ENCODE measurements around the gene RFX2.

Gene RFX2

GRCh38 chr19:5973376-5973775, 136.9 kb downstream of the RFX2 start:
- H3K27me3 ChIP-seq (ENCODE audit: control insufficient read depth, insufficient read depth, low read length) = no peaks in the 10 kb centered on the region
- H3K36me3 ChIP-seq (ENCODE audit: control insufficient read depth, insufficient read depth, low read length) = no peaks in the 10 kb centered on the region
- no peak overlapping the region for H3K27ac ChIP-seq (ENCODE audit: low read length)
- WGBS (ENCODE audit: insufficient coverage, insufficient read length) = no CpG with 5 or more reads among the region's 5 CpGs
- H3K9me3 ChIP-seq (ENCODE audit: control insufficient read depth, insufficient read depth, low read length) = no peaks in the 10 kb centered on the region
- H3K4me1 ChIP-seq (ENCODE audit: control insufficient read depth, insufficient read depth, low read length) = peaks cover 3% of the 10 kb centered on the region
- no peak for DNase-seq (ENCODE audit: low read depth, low spot score)
- no peak overlapping the region for H3K4me3 ChIP-seq (ENCODE audit: low read length)

- Histone ChIP-seq H3K27me3 (ENCODE audit: control insufficient read depth, insufficient read depth, low read length) (no peaks in the 10 kb centered on the region), H3K4me1 (ENCODE audit: control insufficient read depth, insufficient read depth, low read length) (peaks cover 3% of the 10 kb centered on the region), H3K4me3 (ENCODE audit: low read length) (no peak overlapping the region), H3K9me3 (ENCODE audit: control insufficient read depth, insufficient read depth, low read length) (no peaks in the 10 kb centered on the region), H3K27ac (ENCODE audit: low read length) (no peak overlapping the region), H3K36me3 (ENCODE audit: control insufficient read depth, insufficient read depth, low read length) (no peaks in the 10 kb centered on the region)
- DNase-seq (ENCODE audit: low read depth, low spot score) = no peak
- WGBS (ENCODE audit: insufficient coverage, insufficient read length) = no CpG with 5 or more reads among the region's 9 CpGs
Measured at GRCh38 chr19:5972355-5972731, 138.0 kb downstream of the RFX2 start.

GRCh38 chr19:5971714-5972354, 138.5 kb downstream of the RFX2 start:
- WGBS (ENCODE audit: insufficient coverage, insufficient read length) = no CpG with 5 or more reads among the region's 2 CpGs
- Histone ChIP-seq H3K9me3 (ENCODE audit: control insufficient read depth, insufficient read depth, low read length) (no peaks in the 10 kb centered on the region), H3K4me3 (ENCODE audit: low read length) (no peak overlapping the region), H3K27ac (ENCODE audit: low read length) (no peak overlapping the region), H3K4me1 (ENCODE audit: control insufficient read depth, insufficient read depth, low read length) (peaks cover 2% of the 10 kb centered on the region), H3K36me3 (ENCODE audit: control insufficient read depth, insufficient read depth, low read length) (no peaks in the 10 kb centered on the region), H3K27me3 (ENCODE audit: control insufficient read depth, insufficient read depth, low read length) (no peaks in the 10 kb centered on the region)
- DNase-seq (ENCODE audit: low read depth, low spot score) = no peak

GRCh38 chr19:5969476-5969875, 140.8 kb downstream of the RFX2 start:
- Histone ChIP-seq H3K27me3 (ENCODE audit: control insufficient read depth, insufficient read depth, low read length) (no peaks in the 10 kb centered on the region), H3K9me3 (ENCODE audit: control insufficient read depth, insufficient read depth, low read length) (no peaks in the 10 kb centered on the region), H3K36me3 (ENCODE audit: control insufficient read depth, insufficient read depth, low read length) (no peaks in the 10 kb centered on the region), H3K4me3 (ENCODE audit: low read length) (no peak overlapping the region), H3K27ac (ENCODE audit: low read length) (no peak overlapping the region), H3K4me1 (ENCODE audit: control insufficient read depth, insufficient read depth, low read length) (no peaks in the 10 kb centered on the region)
- no CpG with 5 or more reads among the region's 8 CpGs for WGBS (ENCODE audit: insufficient coverage, insufficient read length)
- no peak for DNase-seq (ENCODE audit: low read depth, low spot score)

- no peaks in the 10 kb centered on the region for H3K36me3 ChIP-seq (ENCODE audit: control insufficient read depth, insufficient read depth, low read length)
- no peak overlapping the region for H3K27ac ChIP-seq (ENCODE audit: low read length)
- no peaks in the 10 kb centered on the region for H3K27me3 ChIP-seq (ENCODE audit: control insufficient read depth, insufficient read depth, low read length)
- no peak overlapping the region for H3K4me3 ChIP-seq (ENCODE audit: low read length)
- no CpG with 5 or more reads among the region's 18 CpGs for WGBS (ENCODE audit: insufficient coverage, insufficient read length)
- no peak for DNase-seq (ENCODE audit: low read depth, low spot score)
- no peaks in the 10 kb centered on the region for H3K9me3 ChIP-seq (ENCODE audit: control insufficient read depth, insufficient read depth, low read length)
- no peaks in the 10 kb centered on the region for H3K4me1 ChIP-seq (ENCODE audit: control insufficient read depth, insufficient read depth, low read length)
Measured at GRCh38 chr19:5968431-5969373, 141.6 kb downstream of the RFX2 start.

GRCh38 chr19:5967994-5968430, 142.3 kb downstream of the RFX2 start:
- Histone ChIP-seq H3K27ac (ENCODE audit: low read length) (no peak overlapping the region), H3K27me3 (ENCODE audit: control insufficient read depth, insufficient read depth, low read length) (no peaks in the 10 kb centered on the region), H3K9me3 (ENCODE audit: control insufficient read depth, insufficient read depth, low read length) (no peaks in the 10 kb centered on the region), H3K36me3 (ENCODE audit: control insufficient read depth, insufficient read depth, low read length) (no peaks in the 10 kb centered on the region), H3K4me1 (ENCODE audit: control insufficient read depth, insufficient read depth, low read length) (no peaks in the 10 kb centered on the region), H3K4me3 (ENCODE audit: low read length) (no peak overlapping the region)
- DNase-seq (ENCODE audit: low read depth, low spot score) = peak; percentile 61
- WGBS (ENCODE audit: insufficient coverage, insufficient read length) = no CpG with 5 or more reads among the region's 10 CpGs

GRCh38 chr19:5967571-5967970, 142.7 kb downstream of the RFX2 start:
- Histone ChIP-seq H3K27me3 (ENCODE audit: control insufficient read depth, insufficient read depth, low read length) (no peaks in the 10 kb centered on the region), H3K4me1 (ENCODE audit: control insufficient read depth, insufficient read depth, low read length) (peaks cover 2% of the 10 kb centered on the region), H3K36me3 (ENCODE audit: control insufficient read depth, insufficient read depth, low read length) (no peaks in the 10 kb centered on the region), H3K4me3 (ENCODE audit: low read length) (no peak overlapping the region), H3K27ac (ENCODE audit: low read length) (no peak overlapping the region), H3K9me3 (ENCODE audit: control insufficient read depth, insufficient read depth, low read length) (no peaks in the 10 kb centered on the region)
- WGBS (ENCODE audit: insufficient coverage, insufficient read length) = no CpG with 5 or more reads among the region's 7 CpGs
- no peak for DNase-seq (ENCODE audit: low read depth, low spot score)

- H3K4me1 ChIP-seq (ENCODE audit: control insufficient read depth, insufficient read depth, low read length) = peaks cover 7% of the 10 kb centered on the region
- no peaks in the 10 kb centered on the region for H3K36me3 ChIP-seq (ENCODE audit: control insufficient read depth, insufficient read depth, low read length)
- WGBS (ENCODE audit: insufficient coverage, insufficient read length) = no CpG with 5 or more reads among the region's 9 CpGs
- no peak overlapping the region for H3K4me3 ChIP-seq (ENCODE audit: low read length)
- no peak overlapping the region for H3K27ac ChIP-seq (ENCODE audit: low read length)
- H3K27me3 ChIP-seq (ENCODE audit: control insufficient read depth, insufficient read depth, low read length) = no peaks in the 10 kb centered on the region
- no peaks in the 10 kb centered on the region for H3K9me3 ChIP-seq (ENCODE audit: control insufficient read depth, insufficient read depth, low read length)
- DNase-seq (ENCODE audit: low read depth, low spot score) = no peak
Measured at GRCh38 chr19:5966941-5967340, 143.4 kb downstream of the RFX2 start.

- 100% methylated on average over 3 of the region's 8 CpGs for WGBS (ENCODE audit: insufficient coverage, insufficient read length)
- no peak overlapping the region for H3K27ac ChIP-seq (ENCODE audit: low read length)
- no peak overlapping the region for H3K4me3 ChIP-seq (ENCODE audit: low read length)
- peaks cover 11% of the 10 kb centered on the region for H3K4me1 ChIP-seq (ENCODE audit: control insufficient read depth, insufficient read depth, low read length)
- H3K27me3 ChIP-seq (ENCODE audit: control insufficient read depth, insufficient read depth, low read length) = no peaks in the 10 kb centered on the region
- no peaks in the 10 kb centered on the region for H3K36me3 ChIP-seq (ENCODE audit: control insufficient read depth, insufficient read depth, low read length)
- DNase-seq (ENCODE audit: low read depth, low spot score) = no peak
- H3K9me3 ChIP-seq (ENCODE audit: control insufficient read depth, insufficient read depth, low read length) = no peaks in the 10 kb centered on the region
Measured at GRCh38 chr19:5966215-5966614, 144.1 kb downstream of the RFX2 start.

- Histone ChIP-seq H3K36me3 (ENCODE audit: control insufficient read depth, insufficient read depth, low read length) (no peaks in the 10 kb centered on the region), H3K4me3 (ENCODE audit: low read length) (no peak overlapping the region), H3K4me1 (ENCODE audit: control insufficient read depth, insufficient read depth, low read length) (peaks cover 11% of the 10 kb centered on the region), H3K27me3 (ENCODE audit: control insufficient read depth, insufficient read depth, low read length) (no peaks in the 10 kb centered on the region), H3K27ac (ENCODE audit: low read length) (no peak overlapping the region), H3K9me3 (ENCODE audit: control insufficient read depth, insufficient read depth, low read length) (no peaks in the 10 kb centered on the region)
- no peak for DNase-seq (ENCODE audit: low read depth, low spot score)
- no CpG with 5 or more reads among the region's 5 CpGs for WGBS (ENCODE audit: insufficient coverage, insufficient read length)
Measured at GRCh38 chr19:5964816-5965565, 145.3 kb downstream of the RFX2 start.
